ENCODE measurements around the gene UBASH3A.
A peak's percentile ranks its signal among the peaks of the same experiment; 100 is the strongest.

Gene UBASH3A

DNA sequence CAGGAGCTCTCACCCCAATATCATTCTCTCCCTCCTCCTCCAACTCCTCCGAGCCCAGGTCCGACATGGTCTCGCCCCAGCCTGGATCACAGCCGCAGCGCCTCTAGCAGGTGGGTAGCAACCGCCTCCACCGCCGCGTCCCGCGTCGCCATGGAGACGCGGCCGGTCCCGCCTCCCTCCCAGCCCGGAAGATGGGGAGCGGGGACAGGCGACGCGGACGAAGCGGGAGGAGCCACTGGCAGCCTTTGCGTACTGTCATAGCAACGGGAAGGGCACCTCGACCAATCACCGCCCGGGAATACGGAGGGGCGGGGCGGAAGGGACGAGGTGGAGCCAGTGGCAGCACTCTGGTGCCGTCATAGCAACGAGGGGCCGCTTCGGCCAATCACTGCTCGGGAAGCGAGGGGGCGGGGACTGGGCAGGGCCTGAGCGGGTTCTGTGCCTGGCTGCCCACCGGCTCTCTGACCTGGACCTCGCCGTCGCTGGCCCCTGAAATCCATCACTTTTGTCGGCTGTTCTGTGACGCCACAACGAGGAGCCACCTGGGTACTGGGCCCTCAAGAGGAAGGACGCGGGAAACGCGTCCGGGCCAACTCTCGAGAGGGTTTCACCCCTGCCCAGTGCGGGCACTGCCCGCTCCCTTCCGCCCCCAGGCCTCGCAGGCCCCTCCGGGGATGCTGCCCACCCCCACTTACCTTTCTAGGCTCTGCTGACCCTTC is 92.6 kb downstream of the UBASH3A start, which contains the start of gene RSPH1:
RSPH1 (minus strand) TSS at position 105 of the 719 bp plus-strand sequence; CDS start at position 67, 38 bp downstream.
- DNase-seq = peak; percentile 99

- no peak for DNase-seq
Measured at GRCh38 chr21:42496839-42497202, 93.1 kb downstream of the UBASH3A start.
